Measurements from ENCODE around the gene RAB3B. TPM values are rescaled to one million over a fixed set of nuclear protein-coding genes. Genes with fewer than 3 reads are reported as not detected.

The RAB3B gene
- total RNA-seq, 1 donor from 2014 or later = 0.07 TPM

- H3K9me3 Mint-ChIP-seq = no peaks in the 10 kb centered on the region
- H3K27me3 Mint-ChIP-seq (ENCODE audit: low read depth) = no peaks in the 10 kb centered on the region
- peak overlapping the region; percentile 25 for H3K27ac Mint-ChIP-seq
- intact Hi-C loops (cut with micrococcal nuclease) = no loop called here
- peaks cover 30% of the 10 kb centered on the region for H3K4me1 Mint-ChIP-seq (ENCODE audit: low read depth)
- H3K4me3 Mint-ChIP-seq (ENCODE audit: low read depth) = no peak overlapping the region
- peaks cover 28% of the 10 kb centered on the region for H3K36me3 Mint-ChIP-seq (ENCODE audit: low read depth)
- no peak for DNase-seq (ENCODE audit: low spot score)
These were observed 127.1 kb downstream of the RAB3B start for GRCh38 chr1:51863384-51863783.

- intact Hi-C loops (cut with micrococcal nuclease) = no loop called here
- Mint-ChIP-seq H3K36me3 (ENCODE audit: low read depth) (peaks cover 23% of the 10 kb centered on the region), H3K4me1 (ENCODE audit: low read depth) (peaks cover 15% of the 10 kb centered on the region), H3K27me3 (ENCODE audit: low read depth) (no peaks in the 10 kb centered on the region), H3K27ac (no peak overlapping the region), H3K4me3 (ENCODE audit: low read depth) (no peak overlapping the region), H3K9me3 (no peaks in the 10 kb centered on the region)
- DNase-seq (ENCODE audit: low spot score) = no peak
These were observed 128.8 kb downstream of the RAB3B start for GRCh38 chr1:51861669-51862068.

DNA sequence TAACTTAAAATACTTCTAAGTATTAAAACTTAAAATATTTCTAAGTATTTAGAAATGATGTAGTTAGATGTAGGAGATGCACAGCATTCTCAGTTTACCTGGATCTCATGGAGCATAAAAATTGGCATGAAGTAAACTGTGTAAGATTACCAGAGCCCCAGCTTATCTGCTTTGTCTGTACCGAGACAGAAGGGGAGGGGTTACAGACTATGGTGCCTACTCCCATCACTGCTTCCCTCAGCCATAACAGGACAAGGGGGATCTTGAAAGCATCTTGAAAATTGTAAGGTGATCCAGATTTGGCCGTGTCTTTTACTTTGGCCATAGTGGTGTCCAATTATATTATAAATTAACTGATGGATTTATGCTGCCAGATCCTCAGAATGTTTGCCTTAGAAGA, 130.8 kb downstream of the RAB3B start:
- no peaks in the 10 kb centered on the region for H3K9me3 Mint-ChIP-seq
- intact Hi-C loops (cut with micrococcal nuclease) = no loop called here
- peaks cover 31% of the 10 kb centered on the region for H3K36me3 Mint-ChIP-seq (ENCODE audit: low read depth)
- no peak overlapping the region for H3K27ac Mint-ChIP-seq
- peaks cover 13% of the 10 kb centered on the region for H3K4me1 Mint-ChIP-seq (ENCODE audit: low read depth)
- no peaks in the 10 kb centered on the region for H3K27me3 Mint-ChIP-seq (ENCODE audit: low read depth)
- H3K4me3 Mint-ChIP-seq (ENCODE audit: low read depth) = no peak overlapping the region
- DNase-seq (ENCODE audit: low spot score) = no peak

GRCh38 chr1:51859333-51859732, 131.2 kb downstream of the RAB3B start:
- Mint-ChIP-seq H3K27ac (no peak overlapping the region), H3K4me3 (ENCODE audit: low read depth) (no peak overlapping the region)

DNA sequence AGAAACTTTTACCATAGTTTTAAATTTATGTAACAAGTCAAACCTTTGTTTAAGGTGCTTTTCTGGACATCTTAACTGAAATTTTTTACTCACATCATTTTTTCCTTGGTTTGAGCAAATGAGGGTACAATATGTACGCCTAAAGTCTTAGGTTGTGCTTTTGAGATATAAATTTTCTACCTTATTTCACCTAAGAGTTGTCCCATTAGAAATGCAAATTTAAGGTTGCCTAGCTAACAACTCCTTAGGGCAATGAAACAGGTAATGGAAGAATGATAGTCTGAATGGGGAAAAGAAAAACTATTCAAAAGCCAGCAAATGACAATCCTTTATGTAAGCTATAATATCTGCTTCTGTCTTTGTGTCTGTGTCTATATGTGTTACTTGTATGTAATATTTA, 131.6 kb downstream of the RAB3B start:
- Mint-ChIP-seq H3K9me3 (no peaks in the 10 kb centered on the region), H3K4me1 (ENCODE audit: low read depth) (peaks cover 13% of the 10 kb centered on the region), H3K27ac (no peak overlapping the region), H3K4me3 (ENCODE audit: low read depth) (no peak overlapping the region), H3K27me3 (ENCODE audit: low read depth) (no peaks in the 10 kb centered on the region), H3K36me3 (ENCODE audit: low read depth) (peaks cover 31% of the 10 kb centered on the region)
- no peak for DNase-seq (ENCODE audit: low spot score)
- intact Hi-C loops (cut with micrococcal nuclease) = no loop called here

More at GRCh38 chr1:51859333-51859732, 131.2 kb downstream of the RAB3B start:
- Mint-ChIP-seq H3K36me3 (ENCODE audit: low read depth) (peaks cover 31% of the 10 kb centered on the region), H3K27me3 (ENCODE audit: low read depth) (no peaks in the 10 kb centered on the region), H3K9me3 (no peaks in the 10 kb centered on the region), H3K4me1 (ENCODE audit: low read depth) (peaks cover 13% of the 10 kb centered on the region)
- intact Hi-C loops (cut with micrococcal nuclease) = no loop called here
- DNase-seq (ENCODE audit: low spot score) = no peak

Other genes with a start within 250 kb of the RAB3B start
- gene NRDC, start 112.0 kb downstream of the RAB3B start, total RNA-seq = 177 and 182 TPM in 2 replicates
- 16.5 and 18.3 TPM in 2 replicates for gene KTI12, start 43.1 kb upstream of the RAB3B start, total RNA-seq
- 43.1 and 44.9 TPM in 2 replicates for gene TXNDC12, start 64.5 kb upstream of the RAB3B start, total RNA-seq
- gene BTF3L4, start 65.6 kb upstream of the RAB3B start, total RNA-seq = 40.8 and 43.1 TPM in 2 replicates
- gene ZFYVE9, start 151.4 kb upstream of the RAB3B start, total RNA-seq = 3.7 and 4.0 TPM in 2 replicates